ENCODE data around the gene S1PR3. TPM values are rescaled to one million over a fixed set of nuclear protein-coding genes. Genes with fewer than 3 reads are reported as not detected.

S1PR3 gene
- total and polyA plus RNA-seq, 2 donors (not counting 3 experiments of a cell fraction or from before 2014, with no cell fraction given): 12.5 to 25.8 TPM

DNA sequence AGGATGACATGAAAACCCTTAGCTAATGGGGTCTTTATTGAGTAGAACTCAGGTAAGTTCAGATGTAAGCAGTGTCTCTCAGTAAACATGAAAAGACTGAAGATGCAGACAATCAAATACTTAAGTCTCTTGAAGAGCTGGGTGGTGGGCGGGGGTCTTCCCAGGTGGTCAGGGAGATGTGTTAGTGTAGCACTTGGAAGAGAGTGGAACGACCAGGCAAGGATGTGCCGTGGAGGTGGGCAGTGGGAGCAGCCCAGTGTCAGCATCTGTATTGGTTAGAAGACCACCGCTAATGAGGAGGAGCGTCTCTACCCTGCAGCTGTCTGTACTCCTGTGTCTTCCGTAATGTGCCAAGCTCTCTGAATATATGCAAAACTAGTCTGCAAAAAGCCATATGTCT lies 4.4 kb downstream of the S1PR3 start:
- POLR2A ChIA-PET: no interaction called here
- CTCF ChIA-PET: interaction anchor here (0.8 kb wide), 1 partner anchor 335 kb away, joined by 3 read pairs; no protein-coding TSS in a partner anchor
- Histone ChIP-seq H3K79me2 (ENCODE audit: control insufficient read depth, insufficient read depth, low read length) (peaks cover 67% of the 10 kb centered on the region), H3K27me3 (ENCODE audit: control insufficient read depth in 2 of 2, insufficient read depth in 2 of 2, low read length in 2 of 2) (no peaks in the 10 kb centered on the region), H2AFZ (ENCODE audit: low read depth, low read length) (no peak overlapping the region), H3K36me3 (ENCODE audit: control insufficient read depth in 2 of 2, extremely low read depth in 1 of 2, insufficient read depth in 2 of 2, low read length in 2 of 2) (peaks cover 0 to 2% of the 10 kb centered on the region in 2 experiments), H3K27ac (ENCODE audit: insufficient read depth, low read depth, low read length) (no peak overlapping the region), H4K20me1 (replicated peaks; ENCODE audit: control insufficient read depth, extremely low read depth, insufficient read depth, low read length) (no peaks in the 10 kb centered on the region), H3K4me1 (ENCODE audit: control insufficient read depth, extremely low read depth, insufficient read depth, low read length) (peaks cover 37% of the 10 kb centered on the region), H3K9me1 (replicated peaks; ENCODE audit: control insufficient read depth, extremely low read depth, insufficient read depth, low read length) (no peaks in the 10 kb centered on the region), H3K9ac (replicated peaks; ENCODE audit: extremely low read depth, insufficient read depth, low read length) (no peak overlapping the region), H3K9me3 (replicated peaks; ENCODE audit: control insufficient read depth, insufficient read depth, low read length) (no peaks in the 10 kb centered on the region), H3K4me3 (replicated peaks in 1 of 3; ENCODE audit: insufficient read depth in 1 of 3, low read depth in 1 of 3, low read length in 3 of 3) (no peak overlapping the region), H3K4me2 (ENCODE audit: insufficient read depth, low read length) (no peak overlapping the region)
- BruUV-seq (replicated peaks): no TSS peak
- no peak for TF ChIP-seq CTCF (IDR thresholded peaks at IDR 0.05; ENCODE audit: extremely low read depth in 1 of 2, insufficient read depth in 1 of 2, low read depth in 1 of 2, low read length in 2 of 2)
- TF ChIP-seq JUN (IDR thresholded peaks at IDR 0.05; ENCODE audit: borderline replicate concordance, insufficient read depth, insufficient read length, low read depth): no peak
- no peak for TF ChIP-seq FOS (IDR thresholded peaks at IDR 0.05; ENCODE audit: borderline replicate concordance, insufficient read depth, low read length)
- TF ChIP-seq POLR2AphosphoS5 (IDR thresholded peaks at IDR 0.05; ENCODE audit: insufficient read depth, low read depth, low read length): no peak
- TF ChIP-seq EZH2 (IDR thresholded peaks at IDR 0.05; ENCODE audit: borderline replicate concordance, low read depth, low read length, severe bottlenecking): no peak
- TF ChIP-seq MAX (IDR thresholded peaks at IDR 0.05; ENCODE audit: insufficient read depth, insufficient read length): no peak
- no peak for TF ChIP-seq MYC (IDR thresholded peaks at IDR 0.05; ENCODE audit: low read depth, low read length)
- TF ChIP-seq GATA2 (IDR thresholded peaks at IDR 0.05; ENCODE audit: insufficient read depth, insufficient read length, low read depth, low read length): no peak
- TF ChIP-seq POLR2A (IDR thresholded peaks at IDR 0.05; ENCODE audit: low read depth, low read length): no peak
- no peak for FAIRE-seq
- DNase-seq (ENCODE audit: low read depth, low spot score): no peak
- dilution Hi-C loops (cut with MboI; ENCODE audit: extremely low pct_ligation_motif_present, low sequenced_read_pairs) (no loop called here), intact Hi-C loops (cut with micrococcal nuclease) (no loop called here)

Data from endothelial cell of umbilical vein (primary cell).